ENCODE results near the gene CDON.

DNA sequence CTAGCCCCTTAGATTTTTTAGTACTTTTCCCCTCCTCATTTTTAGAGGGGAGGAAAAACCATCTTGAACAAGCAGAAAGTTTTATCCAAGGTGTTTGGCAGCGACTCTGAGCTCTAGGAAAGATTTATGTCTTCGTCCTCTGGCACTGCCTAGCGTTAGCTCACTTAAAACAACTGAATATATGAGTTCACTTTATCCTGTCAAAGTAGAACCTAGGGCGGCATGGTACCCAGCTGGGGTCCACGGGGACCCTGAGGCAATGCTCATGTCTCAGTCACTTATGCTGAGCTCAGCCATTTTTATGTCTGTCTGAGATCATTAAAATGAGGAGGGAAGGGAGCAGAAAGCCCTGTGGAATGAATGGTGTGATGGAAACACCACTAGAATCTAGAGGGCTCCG is 131.0 kb downstream of the CDON start:
- TF ChIP-seq POLR2A (IDR thresholded peaks at IDR 0.05; ENCODE audit: low read depth, low read length) (no peak), TAF1 (IDR thresholded peaks at IDR 0.05; ENCODE audit: low read depth, low read length) (no peak), POLR2AphosphoS5 (IDR thresholded peaks at IDR 0.05; ENCODE audit: low read depth, low read length) (no peak), SPI1 (IDR thresholded peaks at IDR 0.05; ENCODE audit: low read depth, low read length) (no peak), PAX5 (IDR thresholded peaks at IDR 0.05; ENCODE audit: insufficient read depth, low read length, severe bottlenecking) (no peak), POU2F2 (IDR thresholded peaks at IDR 0.05; ENCODE audit: low read depth, low read length) (no peak)

Data from GM12891 (cell line).